GM13976 (cell line): Measurements from ENCODE around the gene ZSCAN21.

Source experiments
- DNase-seq: peaks from one replicate; pipeline ENCODE4 v3.0.0; 2012; ENCODE audit warnings: low spot score
- in situ Hi-C: fragments of 300-500 bp; cut with MboI; formaldehyde crosslinking; loops from one replicate; pipeline ENCODE4 v1.12.0; 2022; ENCODE audit warnings: low sequenced_read_pairs, mixed read lengths, inconsistent platforms; ENCODE audit not compliant: unreplicated experiment
- TF ChIP-seq, protein P1 (sequence below): IDR thresholded peaks from 2 replicates; pipeline ENCODE4 v1.5.1; 2012; ENCODE audit warnings: borderline replicate concordance, mild to moderate bottlenecking; ENCODE audit not compliant: insufficient read depth; ENCODE audit errors: extremely low read depth, missing control alignments, control extremely low read depth

The ZSCAN21 gene

DNA sequence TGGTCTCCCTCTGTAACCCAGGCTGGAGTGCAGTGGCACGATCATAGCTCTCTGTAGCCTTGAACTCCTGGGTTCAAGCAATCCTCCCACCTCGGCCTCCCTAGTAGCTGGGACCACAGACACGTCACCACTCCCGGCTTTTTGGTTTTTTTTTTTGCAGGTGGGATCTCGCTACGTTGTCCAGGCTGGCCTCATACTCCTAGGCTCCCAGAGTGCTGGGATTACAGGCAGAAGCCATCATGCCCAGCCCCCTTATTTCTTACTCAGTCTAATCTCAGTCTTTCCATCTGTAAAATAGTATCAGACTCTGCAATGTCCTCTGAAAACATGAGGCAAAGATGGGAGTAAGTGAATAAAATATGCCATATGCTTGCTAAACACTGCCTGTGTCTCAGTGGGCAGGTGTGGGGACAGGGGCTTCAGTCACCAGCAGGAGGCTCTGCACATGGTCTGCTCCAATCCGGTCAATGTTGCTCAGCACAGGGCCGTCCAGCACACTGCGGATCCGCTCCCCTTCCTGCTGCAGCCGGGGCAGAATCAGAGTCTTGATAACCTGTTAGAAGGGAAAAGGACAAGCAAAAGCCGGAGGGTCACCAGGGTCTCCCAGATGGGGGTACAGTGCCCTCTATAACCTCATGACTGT is 60.1 kb downstream of the ZSCAN21 start:
- TF ChIP-seq, protein P1, sequence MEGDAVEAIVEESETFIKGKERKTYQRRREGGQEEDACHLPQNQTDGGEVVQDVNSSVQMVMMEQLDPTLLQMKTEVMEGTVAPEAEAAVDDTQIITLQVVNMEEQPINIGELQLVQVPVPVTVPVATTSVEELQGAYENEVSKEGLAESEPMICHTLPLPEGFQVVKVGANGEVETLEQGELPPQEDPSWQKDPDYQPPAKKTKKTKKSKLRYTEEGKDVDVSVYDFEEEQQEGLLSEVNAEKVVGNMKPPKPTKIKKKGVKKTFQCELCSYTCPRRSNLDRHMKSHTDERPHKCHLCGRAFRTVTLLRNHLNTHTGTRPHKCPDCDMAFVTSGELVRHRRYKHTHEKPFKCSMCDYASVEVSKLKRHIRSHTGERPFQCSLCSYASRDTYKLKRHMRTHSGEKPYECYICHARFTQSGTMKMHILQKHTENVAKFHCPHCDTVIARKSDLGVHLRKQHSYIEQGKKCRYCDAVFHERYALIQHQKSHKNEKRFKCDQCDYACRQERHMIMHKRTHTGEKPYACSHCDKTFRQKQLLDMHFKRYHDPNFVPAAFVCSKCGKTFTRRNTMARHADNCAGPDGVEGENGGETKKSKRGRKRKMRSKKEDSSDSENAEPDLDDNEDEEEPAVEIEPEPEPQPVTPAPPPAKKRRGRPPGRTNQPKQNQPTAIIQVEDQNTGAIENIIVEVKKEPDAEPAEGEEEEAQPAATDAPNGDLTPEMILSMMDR: no peak
- no peak for DNase-seq
- in situ Hi-C loops: no loop called here

DNA sequence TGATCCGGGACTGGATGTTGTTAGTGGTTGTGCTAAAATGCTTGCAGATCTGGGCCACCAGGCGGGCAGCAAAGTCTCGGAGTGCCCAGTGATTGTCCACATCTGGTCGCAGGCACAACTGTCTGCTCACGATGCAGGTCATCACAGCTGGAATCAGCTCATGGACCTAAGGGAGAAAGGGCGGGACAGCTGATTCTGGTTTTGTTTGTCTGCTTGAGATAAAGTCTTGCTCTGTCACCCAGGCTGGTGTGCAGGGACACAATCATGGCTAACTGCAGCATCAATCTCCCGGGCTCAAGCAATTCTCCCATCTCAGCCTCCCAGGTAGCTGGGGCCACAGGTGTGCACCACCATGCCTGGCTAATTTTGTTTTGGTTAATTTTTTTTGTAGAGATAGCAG is 61.6 kb downstream of the ZSCAN21 start:
- no peak for DNase-seq
- in situ Hi-C loops: no loop called here
- TF ChIP-seq, protein P1: no peak

DNA sequence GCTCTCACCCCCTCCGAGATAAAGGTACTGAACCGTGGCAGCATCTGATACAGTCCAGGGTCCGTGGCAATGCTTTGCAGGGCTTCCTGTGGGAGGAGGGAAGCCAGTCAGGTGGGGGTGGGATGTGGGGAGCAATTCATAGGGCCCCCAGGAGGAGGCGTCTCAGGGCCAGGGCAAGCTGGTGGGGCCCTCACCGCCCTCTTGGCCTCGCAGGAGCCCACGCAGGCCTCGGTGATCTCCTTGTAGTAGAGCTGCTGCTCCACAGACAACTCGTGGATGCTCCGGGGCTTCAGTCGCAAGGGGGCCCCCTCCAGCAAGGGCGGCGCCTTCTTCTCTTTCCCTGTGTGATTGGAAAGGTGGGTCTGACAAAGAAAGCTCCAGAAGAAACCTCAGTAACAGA is 62.3 kb downstream of the ZSCAN21 start:
- in situ Hi-C loops: no loop called here
- no peak for DNase-seq
- TF ChIP-seq, protein P1: no peak
